Measurements from ENCODE around the gene DPYD.
A peak's percentile ranks its signal among the peaks of the same experiment; 100 is the strongest.

The DPYD gene

DNA sequence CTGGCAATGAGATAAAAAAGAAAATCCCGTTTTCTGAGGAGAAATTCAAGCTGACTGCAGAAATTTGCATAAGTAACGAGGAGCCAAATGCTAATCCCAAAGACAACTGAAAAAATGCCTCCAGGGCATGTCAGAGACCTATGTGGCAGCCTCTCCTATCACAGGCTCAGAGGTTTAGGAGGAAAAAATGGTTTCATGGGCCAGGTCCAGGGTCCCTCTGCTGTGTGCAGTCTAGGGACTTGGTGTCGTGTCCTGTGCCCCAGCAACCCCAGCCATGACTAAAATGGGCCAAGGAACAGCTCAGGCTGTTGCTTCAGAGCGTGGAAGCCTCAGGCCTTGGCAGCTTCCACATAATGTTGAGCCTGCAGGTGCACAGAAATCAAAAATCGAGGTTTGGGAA lies 456.5 kb downstream of the DPYD start:
- DNase-seq (ENCODE audit: extremely low read depth, insufficient read length) = no peak
- Histone ChIP-seq H3K27me3 (replicated peaks; ENCODE audit: control insufficient read depth, insufficient read depth, low read length) (no peaks in the 10 kb centered on the region), H3K36me3 (ENCODE audit: control insufficient read depth, insufficient read depth, low read length) (no peaks in the 10 kb centered on the region), H3K4me3 (replicated peaks; ENCODE audit: low read depth, low read length) (no peak overlapping the region)
- TF ChIP-seq, protein P1, sequence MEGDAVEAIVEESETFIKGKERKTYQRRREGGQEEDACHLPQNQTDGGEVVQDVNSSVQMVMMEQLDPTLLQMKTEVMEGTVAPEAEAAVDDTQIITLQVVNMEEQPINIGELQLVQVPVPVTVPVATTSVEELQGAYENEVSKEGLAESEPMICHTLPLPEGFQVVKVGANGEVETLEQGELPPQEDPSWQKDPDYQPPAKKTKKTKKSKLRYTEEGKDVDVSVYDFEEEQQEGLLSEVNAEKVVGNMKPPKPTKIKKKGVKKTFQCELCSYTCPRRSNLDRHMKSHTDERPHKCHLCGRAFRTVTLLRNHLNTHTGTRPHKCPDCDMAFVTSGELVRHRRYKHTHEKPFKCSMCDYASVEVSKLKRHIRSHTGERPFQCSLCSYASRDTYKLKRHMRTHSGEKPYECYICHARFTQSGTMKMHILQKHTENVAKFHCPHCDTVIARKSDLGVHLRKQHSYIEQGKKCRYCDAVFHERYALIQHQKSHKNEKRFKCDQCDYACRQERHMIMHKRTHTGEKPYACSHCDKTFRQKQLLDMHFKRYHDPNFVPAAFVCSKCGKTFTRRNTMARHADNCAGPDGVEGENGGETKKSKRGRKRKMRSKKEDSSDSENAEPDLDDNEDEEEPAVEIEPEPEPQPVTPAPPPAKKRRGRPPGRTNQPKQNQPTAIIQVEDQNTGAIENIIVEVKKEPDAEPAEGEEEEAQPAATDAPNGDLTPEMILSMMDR (IDR thresholded peaks at IDR 0.05; ENCODE audit: insufficient read depth, low read length, poor library complexity, severe bottlenecking) = no peak

DNA sequence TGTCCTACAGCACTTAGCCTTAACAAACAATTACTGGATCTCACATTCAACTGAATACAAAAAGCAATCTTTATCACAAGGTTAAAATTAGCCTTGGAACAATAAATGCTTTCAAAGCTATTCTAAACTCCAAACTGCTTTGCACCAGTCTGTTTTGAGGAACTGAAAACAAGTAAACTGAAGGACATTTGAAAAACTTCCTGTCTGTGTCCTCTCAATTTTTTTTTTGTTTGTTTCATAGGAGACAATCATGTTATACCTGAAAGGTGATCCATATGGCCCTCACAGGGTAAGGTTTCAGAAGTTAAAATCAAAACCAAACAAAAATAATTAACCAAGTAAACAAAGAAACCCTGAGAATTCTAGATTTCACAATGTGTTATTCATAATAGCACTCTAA lies 459.1 kb downstream of the DPYD start:
- Histone ChIP-seq H3K36me3 (ENCODE audit: control insufficient read depth, insufficient read depth, low read length) (no peaks in the 10 kb centered on the region), H3K4me3 (replicated peaks; ENCODE audit: low read depth, low read length) (no peak overlapping the region), H3K27me3 (replicated peaks; ENCODE audit: control insufficient read depth, insufficient read depth, low read length) (no peaks in the 10 kb centered on the region)
- TF ChIP-seq, protein P1 (IDR thresholded peaks at IDR 0.05; ENCODE audit: insufficient read depth, low read length, poor library complexity, severe bottlenecking) = no peak
- peak; percentile 39 for DNase-seq (ENCODE audit: extremely low read depth, insufficient read length)

DNA sequence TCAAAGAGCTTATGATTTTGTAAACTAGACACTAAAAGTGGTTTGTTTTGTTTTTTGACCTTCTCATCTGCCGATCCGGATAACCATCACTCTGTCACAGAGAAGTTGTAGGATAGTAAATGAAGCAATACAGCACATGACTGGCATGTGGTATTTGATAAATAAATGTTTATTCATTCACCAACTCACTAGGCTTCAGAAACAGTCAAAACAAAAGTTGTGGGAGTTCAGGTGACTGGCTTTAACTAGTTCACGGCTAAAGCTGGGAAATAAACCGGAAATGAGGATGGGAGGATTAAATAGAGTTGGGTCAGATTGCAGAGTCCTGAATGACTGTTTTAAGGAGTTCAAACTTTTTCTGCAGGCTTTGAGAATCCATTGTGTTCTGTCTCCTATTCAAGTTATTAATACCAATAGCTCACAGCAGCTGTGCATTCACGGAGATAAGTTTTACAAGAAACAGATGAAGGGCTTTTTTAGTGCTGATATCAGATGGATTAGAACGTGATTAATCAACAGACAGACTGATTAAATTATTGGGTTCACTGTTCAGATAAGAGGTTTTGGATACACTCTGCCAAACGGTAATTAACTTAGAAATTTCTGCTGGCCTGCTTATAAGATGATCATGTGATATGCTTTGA lies 463.3 kb downstream of the DPYD start:
- TF ChIP-seq, protein P1 (IDR thresholded peaks at IDR 0.05; ENCODE audit: insufficient read depth, low read length, poor library complexity, severe bottlenecking) = no peak
- DNase-seq (ENCODE audit: extremely low read depth, insufficient read length) = no peak
- Histone ChIP-seq H3K27me3 (replicated peaks; ENCODE audit: control insufficient read depth, insufficient read depth, low read length) (no peaks in the 10 kb centered on the region), H3K36me3 (ENCODE audit: control insufficient read depth, insufficient read depth, low read length) (no peaks in the 10 kb centered on the region), H3K4me3 (replicated peaks; ENCODE audit: low read depth, low read length) (no peak overlapping the region)

- Histone ChIP-seq H3K4me3 (replicated peaks; ENCODE audit: low read depth, low read length) (no peak overlapping the region), H3K27me3 (replicated peaks; ENCODE audit: control insufficient read depth, insufficient read depth, low read length) (no peaks in the 10 kb centered on the region), H3K36me3 (ENCODE audit: control insufficient read depth, insufficient read depth, low read length) (no peaks in the 10 kb centered on the region)
- DNase-seq (ENCODE audit: extremely low read depth, insufficient read length) = no peak
- TF ChIP-seq, protein P1 (IDR thresholded peaks at IDR 0.05; ENCODE audit: insufficient read depth, low read length, poor library complexity, severe bottlenecking) = no peak
These were observed 468.9 kb downstream of the DPYD start for GRCh38 chr1:97451944-97452343.

GRCh38 chr1:97451046-97451826 lies 469.6 kb downstream of the DPYD start:
- TF ChIP-seq, protein P1 (IDR thresholded peaks at IDR 0.05; ENCODE audit: insufficient read depth, low read length, poor library complexity, severe bottlenecking) = no peak
- no peak for DNase-seq (ENCODE audit: extremely low read depth, insufficient read length)
- no peaks in the 10 kb centered on the region for H3K36me3 ChIP-seq (ENCODE audit: control insufficient read depth, insufficient read depth, low read length)

More at GRCh38 chr1:97451046-97451826, 469.6 kb downstream of the DPYD start:
- H3K4me3 ChIP-seq (replicated peaks; ENCODE audit: low read depth, low read length) = no peak overlapping the region
- no peaks in the 10 kb centered on the region for H3K27me3 ChIP-seq (replicated peaks; ENCODE audit: control insufficient read depth, insufficient read depth, low read length)
